SIG-M5 treated with dmso at 0.1 percent for 504 hours (cell line): ENCODE results near the gene POLD4.
"Not testable (repeated sequence)": the region's sequence is repeated elsewhere in the genome, so short reads cannot be mapped to it uniquely, and the experiment has no call there.

ENCODE experiments used
- DNase-seq: peaks from one replicate; lab custom pipeline; 2025; ENCODE audit not compliant: unreplicated experiment; lab: John Stamatoyannopoulos, UW

Gene POLD4

GRCh38 chr11:67353317-67354074 lies at the start of gene POLD4:
POLD4 (minus strand) TSS chr11:67353546; CDS start chr11:67353399, 147 bp downstream.
- peak; percentile 96 for DNase-seq

- not testable (repeated sequence) for DNase-seq
Observed at GRCh38 chr11:67403085-67403484, 49.7 kb upstream of the POLD4 start.

- DNase-seq: not testable (repeated sequence)
Observed at GRCh38 chr11:67402192-67402839, 49.0 kb upstream of the POLD4 start.

GRCh38 chr11:67401495-67402191 lies 48.3 kb upstream of the POLD4 start, which contains the start of gene PPP1CA:
PPP1CA (minus strand) TSS chr11:67401858; CDS start chr11:67401782, 76 bp downstream.
- peak; percentile 90 for DNase-seq

GRCh38 chr11:67400942-67401494 lies 47.7 kb upstream of the POLD4 start:
- no peak for DNase-seq

GRCh38 chr11:67400251-67400941 lies 47.0 kb upstream of the POLD4 start:
- no peak for DNase-seq

- DNase-seq: no peak
Observed at GRCh38 chr11:67398661-67399563, 45.6 kb upstream of the POLD4 start.

- no peak for DNase-seq
Observed at GRCh38 chr11:67397986-67398660, 44.8 kb upstream of the POLD4 start.

- no peak for DNase-seq
Observed at GRCh38 chr11:67397536-67397935, 44.2 kb upstream of the POLD4 start.

GRCh38 chr11:67396587-67397389 lies 43.4 kb upstream of the POLD4 start:
- no peak for DNase-seq

- DNase-seq: no peak
Observed at GRCh38 chr11:67396259-67396581, 42.9 kb upstream of the POLD4 start.

- DNase-seq: no peak
Observed at GRCh38 chr11:67395555-67396258, 42.4 kb upstream of the POLD4 start.

- DNase-seq: no peak
Observed at GRCh38 chr11:67393990-67394389, 40.6 kb upstream of the POLD4 start.

- DNase-seq: no peak
Observed at GRCh38 chr11:67393437-67393836, 40.1 kb upstream of the POLD4 start.

- no peak for DNase-seq
Observed at GRCh38 chr11:67392183-67392715, 38.9 kb upstream of the POLD4 start.

GRCh38 chr11:67391304-67392182 lies 38.2 kb upstream of the POLD4 start, which contains the start of gene RAD9A:
RAD9A (plus strand) TSS chr11:67391986; CDS start chr11:67392045, 59 bp downstream.
- peak; percentile 89 for DNase-seq

GRCh38 chr11:67390947-67391303 lies 37.6 kb upstream of the POLD4 start:
- DNase-seq: no peak
